ENCODE data around the gene IRAK1BP1.
A peak's percentile ranks its signal among the peaks of the same experiment; 100 is the strongest.
"Not testable (repeated sequence)": the region's sequence is repeated elsewhere in the genome, so short reads cannot be mapped to it uniquely, and the experiment has no call there.

Gene IRAK1BP1, protein sequence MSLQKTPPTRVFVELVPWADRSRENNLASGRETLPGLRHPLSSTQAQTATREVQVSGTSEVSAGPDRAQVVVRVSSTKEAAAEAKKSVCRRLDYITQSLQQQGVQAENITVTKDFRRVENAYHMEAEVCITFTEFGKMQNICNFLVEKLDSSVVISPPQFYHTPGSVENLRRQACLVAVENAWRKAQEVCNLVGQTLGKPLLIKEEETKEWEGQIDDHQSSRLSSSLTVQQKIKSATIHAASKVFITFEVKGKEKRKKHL
- 5.2 to 5.9 reads per million in 2 experiments for total RNA-seq

DNA sequence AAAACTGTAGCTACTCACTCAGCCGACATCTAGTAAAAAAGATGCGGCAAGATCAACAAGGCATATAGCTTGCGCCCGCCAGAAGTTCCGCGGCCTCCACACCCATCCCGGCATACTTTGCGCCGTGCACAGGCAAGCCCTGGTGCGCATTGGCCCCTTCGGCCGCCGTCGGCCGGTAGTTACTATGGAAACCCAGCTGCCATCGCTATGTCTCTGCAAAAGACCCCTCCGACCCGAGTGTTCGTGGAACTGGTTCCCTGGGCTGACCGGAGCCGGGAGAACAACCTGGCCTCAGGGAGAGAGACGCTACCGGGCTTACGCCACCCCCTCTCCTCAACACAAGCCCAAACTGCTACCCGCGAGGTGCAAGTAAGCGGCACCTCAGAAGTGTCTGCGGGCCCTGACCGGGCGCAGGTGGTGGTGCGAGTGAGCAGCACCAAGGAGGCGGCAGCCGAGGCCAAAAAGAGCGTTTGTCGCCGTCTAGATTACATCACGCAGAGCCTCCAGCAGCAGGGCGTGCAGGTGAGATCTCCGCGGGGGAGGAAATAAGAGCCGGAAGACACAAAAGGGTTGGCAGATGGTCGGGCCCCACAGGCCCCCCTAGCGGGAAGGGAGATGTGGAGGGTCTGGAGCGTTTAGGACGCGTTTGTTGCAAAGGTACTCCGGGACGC lies at the start of gene IRAK1BP1:
IRAK1BP1 (plus strand) TSS at position 182 of the 671 bp plus-strand sequence; CDS start at position 208, 26 bp downstream.
- peak; percentile 35 for DNase-seq (ENCODE audit: low read depth)

DNA sequence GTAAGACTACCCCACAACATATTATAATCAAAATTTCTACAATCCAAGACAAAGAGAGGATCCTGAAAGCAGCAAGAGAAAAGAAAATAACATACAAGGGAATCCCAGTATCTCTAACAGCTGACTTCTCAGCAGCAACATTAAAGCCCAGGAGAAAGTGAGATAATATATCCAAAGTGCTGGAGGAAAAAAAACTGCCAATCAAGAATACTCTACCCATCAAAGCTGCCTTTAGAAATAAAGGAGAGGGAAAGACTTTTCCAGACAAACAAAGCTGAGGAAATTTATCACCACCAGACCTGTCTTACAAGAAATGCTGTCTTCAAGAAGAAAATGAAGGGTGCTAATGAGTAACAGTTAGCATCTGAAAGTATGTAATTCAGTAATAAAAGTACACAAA lies 43.3 kb upstream of the IRAK1BP1 start:
- no peak for DNase-seq (ENCODE audit: low read depth)

DNA sequence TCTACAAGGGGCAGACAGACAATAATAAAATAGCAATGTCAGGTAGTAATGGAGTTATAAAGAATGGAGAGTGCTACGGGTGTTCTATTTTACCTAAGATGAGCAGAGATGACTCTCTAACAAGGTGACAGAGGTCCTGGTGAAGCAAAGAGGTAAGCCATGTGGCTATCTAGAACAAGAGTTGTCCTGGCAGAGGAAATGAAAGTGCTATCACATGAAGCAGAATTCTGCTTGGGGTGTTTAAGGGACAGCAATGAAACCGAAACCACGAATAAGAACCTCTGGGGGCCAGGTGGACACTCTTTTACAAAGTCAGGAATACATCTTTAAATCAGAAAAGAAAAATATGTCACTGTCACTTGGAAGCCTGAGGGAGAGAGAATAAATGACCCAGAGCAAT lies 37.9 kb upstream of the IRAK1BP1 start:
- no peak for DNase-seq (ENCODE audit: low read depth)

DNA sequence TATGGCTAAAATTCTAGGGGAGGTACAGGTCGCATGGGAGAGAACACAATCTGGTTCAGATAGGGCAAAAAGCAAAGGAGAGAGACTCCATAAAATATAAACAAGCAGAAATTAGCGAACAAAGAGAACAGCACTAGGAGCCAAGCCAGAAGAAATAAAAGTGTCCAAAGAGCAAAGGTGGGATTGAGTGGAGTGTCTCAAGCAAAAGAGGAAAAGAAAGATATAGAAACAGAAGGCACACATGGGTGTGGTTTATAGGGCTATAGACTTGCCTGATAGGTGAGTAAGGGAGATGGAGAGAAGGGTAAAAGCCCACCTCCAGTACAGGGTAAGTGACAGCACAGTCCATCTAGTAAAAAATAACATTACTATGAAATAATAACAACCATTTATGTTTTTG lies 36.5 kb upstream of the IRAK1BP1 start:
- no peak for DNase-seq (ENCODE audit: low read depth)

DNA sequence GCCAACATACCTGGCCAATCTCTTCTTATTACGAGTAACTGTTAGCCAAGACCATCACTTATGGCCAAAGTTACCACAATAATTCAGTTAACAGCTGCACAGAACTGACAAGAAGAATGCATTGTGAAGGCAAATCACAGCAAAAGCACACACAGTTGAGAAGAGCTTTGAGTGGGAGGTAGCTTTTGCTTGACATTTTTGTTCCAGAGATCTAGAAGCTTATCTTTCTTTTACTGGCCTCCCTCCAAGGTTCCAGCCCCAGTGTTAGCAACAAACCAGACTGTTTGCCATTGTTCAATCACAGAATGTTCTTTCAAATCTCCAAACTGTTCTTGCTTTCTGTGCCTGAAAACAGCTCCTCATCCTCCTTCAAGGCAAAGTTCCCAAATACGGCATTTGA lies 35.9 kb upstream of the IRAK1BP1 start:
- no peak for DNase-seq (ENCODE audit: low read depth)

DNA sequence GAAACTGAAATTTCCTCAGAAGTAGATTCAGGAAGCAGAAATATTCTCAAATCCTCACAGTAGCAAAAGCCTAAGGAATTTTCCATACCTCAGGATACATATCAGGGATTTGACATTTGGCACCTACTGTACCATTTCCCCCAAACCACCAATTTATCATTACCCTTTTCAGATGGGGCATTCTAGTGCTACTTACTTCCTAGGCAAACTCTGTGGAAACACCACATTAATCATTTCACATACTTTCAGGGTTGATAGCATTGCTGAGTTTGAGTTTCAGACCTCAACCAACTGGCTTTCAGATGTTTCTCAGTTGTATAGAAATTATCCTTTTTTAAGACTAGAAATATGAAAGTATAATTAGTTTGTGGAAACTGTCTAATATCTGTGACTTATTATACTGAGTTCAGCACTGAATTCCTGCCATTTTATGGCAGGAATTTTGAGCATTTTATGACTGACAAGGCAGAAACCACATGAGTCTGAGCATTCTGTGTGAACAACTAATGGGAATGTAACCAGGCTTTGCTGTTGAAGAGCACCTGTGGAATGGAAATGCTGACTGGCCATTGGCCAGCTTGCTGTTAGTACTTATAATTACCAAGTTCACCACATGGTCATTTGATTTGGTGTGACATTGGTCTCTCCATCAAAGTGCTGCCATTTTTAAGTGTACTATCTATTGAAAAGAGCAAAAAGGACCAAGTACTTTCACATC lies 35.1 kb upstream of the IRAK1BP1 start:
- DNase-seq (ENCODE audit: low read depth), result no peak

DNA sequence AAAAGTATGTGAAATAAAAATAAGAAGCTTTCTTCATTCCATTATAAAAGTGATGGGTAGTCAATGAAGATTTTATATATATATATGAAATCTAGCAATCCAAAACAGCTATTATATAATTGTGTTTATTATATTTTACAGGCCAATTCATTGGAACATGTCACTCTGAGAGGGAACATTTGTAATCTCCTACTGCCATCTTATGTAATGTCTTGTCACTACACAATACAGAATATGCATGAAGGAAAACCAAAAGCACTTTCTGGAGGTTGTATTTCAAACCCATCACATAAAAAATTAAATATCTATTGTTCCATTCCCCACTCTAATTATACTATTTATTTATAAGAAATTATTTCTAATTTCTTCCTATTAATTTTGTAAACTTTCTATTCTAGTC lies 31.5 kb upstream of the IRAK1BP1 start:
- no peak for DNase-seq (ENCODE audit: low read depth)

DNA sequence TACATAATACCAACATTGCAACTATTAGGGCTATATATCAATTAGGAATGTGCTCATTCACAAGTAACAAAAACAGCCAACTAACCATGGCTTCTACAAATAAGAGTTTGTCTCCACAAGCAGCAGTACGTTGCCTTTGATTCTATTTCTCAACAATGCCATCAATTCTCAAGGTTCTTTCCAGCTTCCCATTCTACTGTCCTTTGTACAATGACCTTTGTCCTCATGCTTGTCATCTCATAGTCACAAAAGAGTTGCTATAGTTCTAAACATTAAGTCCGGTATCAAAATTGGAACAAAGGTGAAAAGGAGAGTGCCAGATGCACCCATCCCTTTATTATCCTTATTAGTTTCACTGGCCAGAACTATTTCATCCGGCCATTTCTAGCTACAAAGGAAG lies 30.8 kb upstream of the IRAK1BP1 start:
- DNase-seq (ENCODE audit: low read depth), result no peak

DNA sequence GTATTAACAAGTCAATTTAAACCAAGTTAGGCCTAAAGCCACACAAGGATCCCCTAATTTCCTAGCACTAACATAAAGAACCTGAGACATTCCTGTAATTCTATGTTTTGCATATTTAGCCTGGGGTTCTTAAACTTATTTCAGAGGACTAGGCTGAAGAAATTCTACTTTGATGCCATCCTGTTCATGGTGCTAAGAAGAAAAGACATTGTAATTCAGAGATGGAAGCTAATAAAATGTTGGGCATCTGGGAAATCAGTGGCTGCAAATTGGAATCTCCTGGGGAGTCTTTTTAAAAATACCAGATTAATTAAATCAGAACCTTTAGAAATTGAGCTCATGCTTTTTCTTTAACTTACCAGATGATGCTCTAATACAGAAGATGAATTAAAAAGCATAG lies 26.2 kb upstream of the IRAK1BP1 start:
- DNase-seq (ENCODE audit: low read depth), result no peak

DNA sequence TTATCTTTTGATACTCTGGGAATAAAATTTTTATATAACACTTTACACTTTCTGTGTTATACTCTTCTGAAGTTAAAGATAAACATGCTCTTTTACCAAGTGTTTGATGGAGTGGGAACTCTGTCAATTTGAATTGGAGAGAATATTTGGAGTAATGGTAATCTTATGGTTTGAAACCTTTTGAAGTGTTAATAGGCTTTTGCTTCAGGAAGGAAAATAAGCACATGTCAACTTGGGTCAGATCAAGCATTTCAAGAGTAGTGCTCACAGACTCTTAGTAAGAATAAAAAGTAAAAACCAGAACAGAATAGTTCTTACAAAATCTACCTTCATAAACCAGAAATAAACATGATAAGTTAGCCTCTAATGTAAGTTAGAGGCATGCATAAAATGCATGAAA lies 24.4 kb upstream of the IRAK1BP1 start:
- DNase-seq (ENCODE audit: low read depth), result no peak

DNA sequence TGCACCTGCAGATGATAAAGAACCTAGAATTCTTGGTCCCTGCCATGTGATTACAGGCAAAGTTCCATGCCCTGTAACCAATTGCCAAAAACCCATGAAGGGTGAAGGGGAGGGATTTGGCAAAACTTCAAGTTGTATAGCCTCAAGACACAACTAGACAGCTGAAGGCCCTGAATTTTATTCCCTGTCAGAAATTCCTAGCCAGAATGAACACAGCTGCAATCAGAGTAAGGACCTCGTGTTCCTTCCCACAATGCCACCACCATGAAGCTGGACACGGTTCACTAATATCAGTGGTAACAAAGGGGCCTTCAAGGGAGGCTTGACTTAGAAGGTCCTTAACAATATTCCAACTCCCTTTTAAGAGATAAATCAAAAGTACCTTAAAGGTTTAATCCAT lies 22.5 kb upstream of the IRAK1BP1 start:
- DNase-seq (ENCODE audit: low read depth), result no peak

DNA sequence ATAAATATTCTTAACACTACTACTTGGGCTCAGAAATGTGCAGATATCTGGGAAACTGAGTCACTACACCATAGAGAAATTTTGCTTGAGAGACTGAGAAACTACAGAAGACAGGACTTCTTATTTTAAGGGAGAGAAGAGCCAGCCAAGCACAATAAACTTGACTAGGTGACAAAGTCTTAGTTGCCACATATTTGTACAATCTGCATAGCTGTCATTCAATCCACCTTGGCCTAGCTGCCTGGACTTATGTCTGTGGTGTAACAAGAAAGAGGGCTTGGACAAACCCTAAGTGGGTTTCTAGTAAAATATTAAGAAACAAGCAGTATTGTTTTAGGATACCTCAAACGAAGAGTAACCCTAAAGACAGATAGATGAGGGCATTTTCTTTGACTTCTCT lies 21.8 kb upstream of the IRAK1BP1 start:
- DNase-seq (ENCODE audit: low read depth), result no peak

DNA sequence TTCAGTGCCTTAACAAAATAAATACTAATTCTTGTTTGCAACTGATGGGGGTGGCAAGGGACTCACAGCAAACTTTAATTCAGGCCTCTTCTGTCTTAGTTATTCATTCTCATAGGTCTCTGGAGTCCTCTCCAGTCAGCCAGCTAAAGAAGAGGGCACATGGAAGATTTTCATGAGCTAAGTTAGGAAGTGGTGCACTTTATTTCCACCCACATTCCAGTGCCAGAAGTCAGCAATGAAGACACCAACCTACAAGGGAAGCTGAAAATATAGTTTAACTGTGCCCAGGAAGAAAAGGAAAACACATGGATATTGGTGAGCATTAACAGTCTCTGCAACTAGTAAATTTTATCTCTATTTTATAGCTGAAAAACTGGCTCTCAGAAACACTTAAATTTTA lies 16.7 kb upstream of the IRAK1BP1 start:
- no peak for DNase-seq (ENCODE audit: low read depth)

DNA sequence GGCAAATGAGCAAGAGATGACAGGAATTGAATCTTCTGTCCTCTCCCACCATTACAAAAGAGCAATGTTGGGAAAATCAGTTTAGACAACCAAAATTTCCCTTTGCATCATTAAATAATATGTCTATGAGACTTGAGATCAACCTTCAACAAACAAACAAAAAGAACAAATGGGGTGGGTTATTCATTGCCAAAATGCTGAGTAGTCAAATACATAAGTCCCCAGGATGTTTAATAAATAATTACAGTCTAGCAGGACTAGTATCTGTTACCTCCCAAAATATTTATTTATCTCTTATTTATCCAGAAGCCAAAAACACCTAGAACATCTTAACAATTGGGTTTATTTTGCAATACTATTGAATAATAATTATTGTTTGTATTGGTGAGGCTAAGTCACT lies 16.2 kb upstream of the IRAK1BP1 start:
- no peak for DNase-seq (ENCODE audit: low read depth)

DNA sequence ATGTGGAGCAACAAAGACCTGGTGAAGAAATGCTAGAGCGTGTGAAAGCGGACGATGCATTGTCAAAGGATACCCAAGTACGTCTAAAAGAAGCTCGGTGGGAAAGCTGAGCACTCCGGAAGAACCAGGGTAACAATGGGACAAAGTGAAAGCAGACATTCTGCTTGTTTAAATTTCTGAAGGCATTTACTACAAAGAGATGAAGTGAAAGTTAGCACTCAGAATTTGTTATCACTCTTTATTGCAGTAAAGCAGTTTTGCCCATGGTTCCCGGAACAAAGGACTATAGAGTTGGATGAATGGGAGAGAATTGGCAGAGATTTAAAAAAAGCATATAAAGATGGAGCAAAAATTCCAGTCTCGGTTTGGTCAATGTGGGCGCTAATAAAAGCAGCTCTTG lies 12.8 kb upstream of the IRAK1BP1 start:
- no peak for DNase-seq (ENCODE audit: low read depth)

DNA sequence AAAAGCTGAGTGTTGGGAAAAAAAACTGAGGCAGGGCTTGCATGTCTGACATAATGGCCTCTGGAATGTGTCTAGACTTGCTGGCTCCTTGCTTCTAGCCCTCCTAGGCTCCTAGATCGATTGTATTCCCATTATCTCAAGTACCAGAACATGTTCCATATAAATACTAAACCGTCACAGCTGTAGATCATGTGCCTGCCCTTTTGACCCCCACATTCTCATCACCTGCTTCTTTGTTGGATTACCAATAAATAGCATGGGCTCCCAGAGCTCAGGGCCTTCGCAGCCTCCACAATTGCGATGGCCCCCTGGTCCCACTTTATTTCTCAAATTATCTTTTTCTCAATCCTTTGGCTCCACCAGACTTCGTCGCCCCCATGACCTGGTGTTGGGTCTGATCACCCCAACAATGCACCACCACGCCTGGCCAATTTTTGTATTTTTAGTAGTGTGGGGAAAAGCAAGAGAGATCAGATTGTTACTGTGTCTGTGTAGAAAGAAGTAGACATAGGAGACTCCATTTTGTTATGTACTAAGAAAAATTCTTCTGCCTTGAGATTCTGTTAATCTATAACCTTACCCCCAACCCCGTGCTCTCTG lies 8.9 kb upstream of the IRAK1BP1 start:
- not testable (repeated sequence) for DNase-seq (ENCODE audit: low read depth)

DNA sequence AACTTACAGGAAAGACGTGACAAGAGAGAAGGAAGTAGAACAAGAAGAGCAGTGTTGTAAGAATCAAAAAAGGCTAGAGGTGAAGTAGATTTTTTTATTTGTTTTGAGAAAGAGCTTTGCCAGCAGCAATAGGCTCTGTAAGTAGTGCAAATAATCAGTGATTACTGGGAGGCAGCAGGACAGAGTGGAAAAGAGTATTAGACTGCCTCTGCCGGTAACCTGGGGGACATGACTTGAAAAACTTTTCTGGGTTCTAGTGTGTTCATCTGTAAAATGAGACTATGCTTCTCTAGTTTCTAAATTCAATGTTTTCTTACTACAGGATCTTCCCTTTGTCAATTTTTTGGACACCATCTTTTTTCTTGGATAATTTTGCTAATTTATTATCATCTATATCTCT lies 5.8 kb upstream of the IRAK1BP1 start:
- no peak for DNase-seq (ENCODE audit: low read depth)

DNA sequence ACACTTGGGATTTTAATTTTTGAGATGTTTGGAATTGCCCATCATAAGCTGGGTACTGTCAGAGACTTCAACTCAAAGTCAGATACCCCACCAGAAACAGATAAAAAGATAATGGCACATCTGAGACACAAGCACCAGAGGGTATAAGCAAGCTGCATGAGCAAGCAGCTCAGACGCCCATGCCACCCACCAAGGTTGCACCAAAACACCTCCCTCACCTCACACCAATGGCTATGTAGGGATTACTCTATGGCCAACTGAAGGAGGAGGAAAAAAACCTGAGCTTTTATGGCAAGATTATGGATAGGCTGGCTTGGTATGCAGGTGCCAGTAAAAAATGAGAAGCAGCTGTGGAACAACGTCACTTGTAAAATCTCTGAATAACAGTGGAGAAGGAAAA lies 3.8 kb upstream of the IRAK1BP1 start:
- no peak for DNase-seq (ENCODE audit: low read depth)

DNA sequence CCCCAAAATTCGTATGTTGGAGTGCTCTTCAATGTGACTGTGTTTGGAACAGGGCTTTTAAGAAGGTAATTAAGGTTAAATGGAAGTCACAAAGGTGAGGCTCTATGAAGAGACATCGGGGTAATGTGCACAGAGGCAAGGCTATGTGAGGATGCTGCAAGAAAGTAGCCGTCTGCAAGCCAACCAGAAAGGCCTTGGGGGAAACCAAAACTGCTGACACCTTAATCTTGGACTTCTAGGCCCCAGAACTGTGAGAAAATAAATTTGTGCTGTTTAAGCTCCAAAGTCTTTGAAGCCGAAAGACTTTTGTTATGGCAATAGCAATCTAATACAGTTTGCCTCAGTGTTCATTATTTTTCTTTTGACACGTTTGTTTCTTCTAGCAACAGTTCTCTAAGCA lies 2.4 kb upstream of the IRAK1BP1 start:
- no peak for DNase-seq (ENCODE audit: low read depth)

DNA sequence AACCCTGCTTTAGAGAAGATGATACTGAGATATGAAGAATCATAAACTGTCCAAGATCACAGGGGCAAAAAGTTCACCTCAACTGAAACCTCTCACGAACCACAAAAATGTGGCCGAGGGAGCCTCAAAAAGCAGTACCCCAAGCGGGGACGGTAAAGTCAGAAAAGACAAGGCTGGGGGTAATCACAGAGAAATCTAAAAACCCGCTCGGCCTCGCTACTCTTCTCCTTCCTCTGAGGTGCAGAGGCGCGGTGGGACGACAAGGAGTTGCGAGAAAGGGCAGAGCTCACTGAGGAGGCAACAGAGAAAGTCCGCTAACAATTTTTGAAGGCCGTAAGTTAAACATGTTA lies 356 bp upstream of the IRAK1BP1 start:
- peak; percentile 0 for DNase-seq (ENCODE audit: low read depth)

DNA sequence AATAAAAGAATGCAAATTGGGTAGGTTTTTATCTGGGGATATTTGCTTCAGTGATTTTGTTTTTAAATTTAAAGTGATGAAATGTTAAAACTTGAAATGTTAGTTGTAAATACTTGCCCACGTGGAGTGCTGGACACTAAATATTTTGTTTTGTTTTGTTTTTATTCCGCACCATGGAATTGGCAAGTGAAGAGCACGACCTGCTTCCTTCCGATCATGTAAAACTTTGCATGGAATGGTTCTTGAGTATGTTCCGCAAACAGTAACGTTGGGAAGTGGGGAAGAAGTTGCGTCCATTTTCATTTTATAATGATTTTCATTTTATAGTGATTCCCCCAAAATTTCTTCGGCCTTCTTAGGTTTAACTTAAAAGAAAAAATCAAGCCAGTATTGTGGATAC lies 765 bp downstream of the IRAK1BP1 start:
- no peak for DNase-seq (ENCODE audit: low read depth)

DNA sequence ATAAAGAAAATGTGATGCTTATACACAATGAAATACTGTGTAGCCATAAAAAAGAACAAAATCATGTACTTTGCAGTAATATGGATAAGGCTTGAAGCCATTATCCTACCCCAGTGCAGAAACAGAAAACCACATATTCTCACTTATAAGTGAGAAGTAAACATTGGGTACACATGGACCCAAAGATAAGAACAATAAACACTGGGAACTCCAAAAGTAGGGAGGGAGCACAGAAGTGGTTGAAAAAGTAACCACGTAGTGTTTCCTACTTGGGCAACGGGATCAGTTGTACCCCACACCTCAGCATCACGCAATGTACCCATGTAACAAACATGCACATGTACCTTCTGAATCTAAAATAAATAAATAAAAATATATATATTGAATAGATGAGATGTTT lies 8.2 kb downstream of the IRAK1BP1 start:
- DNase-seq (ENCODE audit: low read depth), result no peak

DNA sequence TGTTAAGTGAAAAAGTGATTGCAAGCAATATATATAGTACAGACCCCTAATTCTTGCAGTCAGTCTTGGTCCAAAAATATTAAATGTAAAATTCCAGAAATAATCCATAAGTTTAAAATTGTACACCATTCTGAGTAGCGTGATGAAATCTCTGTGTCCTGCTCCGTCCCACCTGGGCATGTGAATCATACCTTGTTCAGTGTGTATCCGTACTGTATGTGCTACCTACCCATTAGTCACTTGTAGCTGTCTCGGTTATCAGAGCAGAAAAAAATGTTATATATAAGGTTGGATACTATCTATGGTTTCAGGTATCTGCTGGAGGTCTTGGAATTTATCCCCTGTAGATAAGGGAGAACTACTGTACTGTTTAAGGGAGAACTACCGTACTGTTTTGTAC lies 16.3 kb downstream of the IRAK1BP1 start:
- DNase-seq (ENCODE audit: low read depth), result no peak

Measured in T follicular helper cell (primary cell).